DMS 273 (cell line): Measurements from ENCODE around the gene METTL8.

Source experiments
- DNase-seq: peaks from one replicate; lab custom pipeline; 2025; ENCODE audit not compliant: unreplicated experiment; lab: John Stamatoyannopoulos, UW

METTL8 gene

GRCh38 chr2:171433763-171434012 is at the start of gene METTL8:
Gene METTL8, minus strand, starts transcription at chr2:171433990. Its CDS starts 41,805 bp downstream, at chr2:171392185.
- DNase-seq, result no peak

DNA sequence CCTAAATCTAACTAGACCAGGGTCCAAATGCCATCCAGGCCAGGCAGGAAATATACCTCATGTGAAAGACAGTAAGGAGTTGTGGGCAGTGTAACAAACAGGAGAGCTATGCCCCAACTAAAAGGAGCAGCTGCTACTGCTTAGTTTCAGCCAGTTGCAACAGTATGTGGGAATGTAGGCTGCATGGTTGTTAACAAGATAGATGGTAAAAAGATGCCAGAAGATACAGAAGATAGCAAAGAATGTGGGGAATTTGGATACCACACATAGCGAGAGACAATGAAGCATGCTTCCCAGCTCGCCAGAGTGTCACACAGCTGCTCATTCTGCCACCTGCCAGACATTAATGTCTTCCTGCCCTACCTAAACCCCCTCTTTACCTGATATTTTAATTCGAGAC is 49.1 kb upstream of the METTL8 start:
- no peak for DNase-seq

- no peak for DNase-seq
These were observed 48.5 kb upstream of the METTL8 start for GRCh38 chr2:171482308-171482707.

DNA sequence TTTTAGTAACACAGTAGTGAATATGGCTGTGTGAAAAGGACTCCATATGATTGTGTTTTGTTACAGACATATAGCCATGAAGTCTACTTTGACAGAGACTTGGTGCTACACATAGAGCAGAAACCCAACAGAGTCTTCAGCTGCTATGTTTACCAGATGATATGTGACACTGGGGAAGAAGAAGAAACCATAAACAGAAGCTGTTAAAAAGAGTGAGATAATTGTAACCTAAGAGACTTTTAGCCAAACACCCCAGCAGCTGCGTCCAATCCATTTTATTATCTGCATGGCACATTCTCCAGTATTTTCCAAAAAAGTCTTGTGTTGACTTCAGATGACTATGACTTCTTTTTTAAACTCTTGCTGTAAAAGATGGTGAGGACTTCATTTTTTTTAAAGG is 47.1 kb upstream of the METTL8 start:
- DNase-seq, result no peak

DNA sequence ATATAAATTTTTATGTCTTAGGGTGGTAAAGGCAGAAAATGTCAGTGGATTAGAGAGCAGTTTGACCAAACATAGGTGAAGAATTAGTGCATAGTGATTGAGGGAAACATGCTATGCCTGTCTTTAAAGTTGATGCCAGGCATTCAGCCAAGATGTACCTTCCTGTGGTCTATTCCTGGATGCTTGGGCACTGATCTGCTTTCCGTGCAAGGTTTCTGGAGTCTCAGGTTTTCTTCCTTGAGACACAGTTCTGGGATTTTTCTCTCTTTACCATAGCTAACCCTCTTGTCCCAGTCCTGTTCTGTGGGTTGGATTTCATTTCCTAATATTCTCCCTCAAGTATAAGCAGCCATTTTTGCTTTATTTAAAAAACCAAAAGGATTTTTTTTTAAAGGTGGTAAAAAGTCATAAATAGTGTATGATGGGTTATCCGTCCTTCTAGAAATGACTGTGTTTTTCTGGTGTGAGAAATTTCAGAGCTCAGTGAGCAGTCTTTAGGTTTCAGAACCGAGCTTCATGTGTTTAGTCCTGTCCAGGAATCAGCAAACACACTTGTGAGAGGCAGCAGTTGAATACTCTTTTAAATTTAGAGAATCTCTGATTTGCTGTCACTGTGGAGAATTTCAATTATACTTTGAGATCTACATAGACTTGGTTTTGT is 45.5 kb upstream of the METTL8 start:
- DNase-seq, result no peak

DNA sequence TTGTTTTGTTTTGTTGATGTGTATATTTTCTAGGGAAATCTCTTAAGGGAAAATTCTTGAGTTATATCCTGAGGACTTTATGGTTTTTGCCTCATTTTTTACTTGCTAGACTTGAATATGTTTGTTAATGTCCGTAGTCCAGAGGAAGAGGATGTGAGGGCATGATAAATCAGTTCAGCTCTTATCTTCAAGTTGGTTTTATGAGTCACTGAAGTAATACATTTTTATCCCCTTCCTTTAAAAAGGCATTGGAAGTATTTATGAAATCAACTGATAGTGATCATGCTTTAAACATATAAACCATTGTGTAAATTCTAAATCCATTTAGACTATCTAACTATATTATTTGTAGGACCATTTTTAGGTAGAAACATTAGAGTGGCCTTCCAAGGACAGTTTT is 44.6 kb upstream of the METTL8 start:
- DNase-seq, result no peak

DNA sequence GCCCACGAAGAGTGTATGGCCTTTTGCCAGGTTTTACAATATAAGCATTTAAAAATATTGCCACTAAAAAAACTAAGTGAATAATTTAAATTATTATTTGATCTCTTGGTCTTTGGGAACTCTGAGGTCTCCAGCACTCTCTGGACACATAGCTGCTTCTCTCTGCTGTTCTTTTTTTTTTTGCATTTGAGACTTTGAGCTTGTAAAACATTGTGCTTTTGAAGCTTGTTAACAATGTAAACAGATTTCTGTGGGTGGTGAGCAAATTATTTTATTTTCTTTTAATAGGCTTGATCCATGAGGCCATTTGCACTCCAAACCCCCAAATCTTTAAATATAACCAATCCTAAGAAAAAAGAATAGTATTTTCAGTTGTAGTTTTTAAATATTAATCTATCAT is 42.2 kb upstream of the METTL8 start:
- DNase-seq, result no peak

DNA sequence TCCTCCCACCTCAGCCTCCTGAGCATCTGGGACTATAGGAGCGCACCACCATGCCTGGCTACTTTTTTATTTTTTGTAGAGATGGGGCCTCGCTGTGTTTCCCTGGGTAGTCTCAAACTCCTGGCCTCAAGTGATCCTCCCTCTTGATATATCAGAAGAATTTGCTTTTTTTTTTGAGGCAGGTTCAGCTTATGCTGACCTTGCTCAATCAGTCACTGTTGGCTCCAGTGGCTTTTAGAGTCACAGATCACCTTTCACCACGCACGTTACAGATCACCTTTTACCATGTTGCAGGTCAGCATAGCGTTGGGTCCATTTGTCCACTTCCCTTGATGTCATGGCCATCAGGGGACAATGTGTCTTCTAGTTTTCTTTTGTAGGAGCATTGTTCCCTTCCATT is 36.3 kb upstream of the METTL8 start:
- no peak for DNase-seq

DNA sequence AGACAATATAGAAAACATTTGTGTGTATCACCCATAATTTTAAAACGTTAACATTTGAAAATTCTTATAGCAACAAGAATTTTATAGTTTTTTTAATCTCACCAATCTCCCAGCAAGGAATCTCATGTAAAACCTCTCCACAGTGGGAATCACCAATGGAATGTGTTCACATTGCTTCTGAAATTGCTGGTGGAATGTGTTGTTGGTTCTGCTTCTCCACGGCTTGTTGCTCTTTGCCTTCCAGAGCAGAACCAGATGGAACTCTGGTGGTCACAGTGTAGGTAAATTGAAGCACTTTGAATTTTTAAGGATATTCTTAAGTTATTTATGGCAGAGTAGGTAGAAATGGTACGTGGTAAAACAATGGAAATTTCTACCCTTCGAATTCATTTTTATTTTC is 35.4 kb upstream of the METTL8 start:
- DNase-seq, result no peak

- DNase-seq, result no peak
These were observed 26.7 kb upstream of the METTL8 start for GRCh38 chr2:171460537-171460936.

DNA sequence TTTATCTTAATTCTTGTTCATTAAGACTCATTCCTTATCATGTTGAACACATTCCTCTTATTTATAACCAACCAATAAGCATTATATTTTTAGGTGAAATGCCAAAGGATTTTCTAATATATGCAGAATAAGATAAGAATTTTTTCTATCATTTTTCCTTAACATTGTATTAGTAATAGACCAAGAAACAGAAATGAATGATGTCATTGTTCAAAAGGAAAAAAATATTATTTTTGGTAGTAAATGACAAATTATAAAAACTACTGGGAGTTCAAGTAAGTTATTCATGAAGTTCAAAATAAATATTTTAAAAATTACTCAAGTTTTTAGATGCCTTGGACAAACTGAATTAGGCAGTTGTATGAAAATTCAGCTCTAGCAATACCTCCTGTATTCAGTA is 25.7 kb upstream of the METTL8 start:
- DNase-seq, result no peak

DNA sequence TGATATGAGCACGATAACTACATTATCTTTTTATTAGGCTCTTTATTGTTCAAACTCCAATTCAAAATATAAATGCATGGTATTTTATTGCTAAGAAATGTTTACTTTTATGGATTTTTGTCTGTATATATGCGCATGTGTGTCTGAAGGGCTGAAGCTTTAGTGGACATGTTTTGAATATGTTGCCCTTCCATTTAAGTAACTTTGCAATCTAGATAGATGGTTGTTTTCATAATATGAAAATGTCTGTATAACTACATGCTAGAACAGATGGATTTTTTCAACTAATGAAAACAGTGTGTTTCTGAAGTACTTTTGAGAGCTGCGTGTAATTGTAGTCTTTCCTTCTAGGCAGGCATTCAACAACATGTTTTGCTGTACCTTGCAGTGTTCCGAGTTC is 19.0 kb upstream of the METTL8 start:
- no peak for DNase-seq

- DNase-seq, result no peak
These were observed 17.3 kb upstream of the METTL8 start for GRCh38 chr2:171451074-171451473.

DNA sequence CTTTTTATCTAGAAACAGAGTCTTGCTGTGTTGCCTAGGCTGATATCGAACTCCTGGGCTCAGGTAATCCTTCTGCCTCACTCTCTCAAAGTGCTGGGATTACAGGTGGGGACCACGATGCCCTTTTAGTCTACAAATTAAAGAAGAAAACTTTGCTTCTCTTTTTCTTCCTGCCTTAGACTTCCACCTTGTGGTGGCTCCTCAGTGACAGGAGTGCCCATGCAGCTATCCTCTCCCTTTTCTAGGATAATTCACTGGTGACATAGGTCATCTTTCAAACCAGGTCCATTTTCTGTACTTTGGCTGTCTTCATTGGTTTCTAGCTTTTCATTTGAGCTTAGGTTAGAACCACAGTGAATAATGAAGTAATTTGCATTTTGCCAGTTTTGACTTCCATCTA is 13.9 kb upstream of the METTL8 start:
- no peak for DNase-seq

DNA sequence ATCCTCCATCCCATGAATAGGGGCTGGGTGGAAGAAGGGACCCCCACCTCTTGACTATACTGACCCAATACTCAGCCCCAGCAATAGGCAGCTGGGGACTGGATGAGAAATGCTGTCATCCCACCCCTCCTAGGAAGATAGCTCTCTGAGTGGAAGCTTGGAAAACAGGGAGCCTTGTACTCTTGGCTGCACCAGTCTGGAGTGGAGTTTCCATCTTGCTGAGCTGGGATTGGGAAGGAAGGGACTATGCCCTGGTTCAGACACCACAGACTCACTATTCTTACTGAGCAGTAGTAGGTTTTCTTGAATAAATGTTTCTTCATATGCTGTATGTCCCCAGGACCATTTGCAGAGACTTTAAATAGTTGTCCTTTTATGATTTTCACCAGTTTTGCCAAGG is 7.7 kb upstream of the METTL8 start:
- no peak for DNase-seq

- DNase-seq, result no peak
These were observed 2.5 kb upstream of the METTL8 start for GRCh38 chr2:171436307-171436706.

GRCh38 chr2:171434013-171434989 is 511 bp upstream of the METTL8 start, which contains the start of gene DCAF17:
Gene DCAF17, plus strand, starts transcription at chr2:171434226. Its CDS starts 352 bp downstream, at chr2:171434578.
- DNase-seq, result peak; percentile 99

DNA sequence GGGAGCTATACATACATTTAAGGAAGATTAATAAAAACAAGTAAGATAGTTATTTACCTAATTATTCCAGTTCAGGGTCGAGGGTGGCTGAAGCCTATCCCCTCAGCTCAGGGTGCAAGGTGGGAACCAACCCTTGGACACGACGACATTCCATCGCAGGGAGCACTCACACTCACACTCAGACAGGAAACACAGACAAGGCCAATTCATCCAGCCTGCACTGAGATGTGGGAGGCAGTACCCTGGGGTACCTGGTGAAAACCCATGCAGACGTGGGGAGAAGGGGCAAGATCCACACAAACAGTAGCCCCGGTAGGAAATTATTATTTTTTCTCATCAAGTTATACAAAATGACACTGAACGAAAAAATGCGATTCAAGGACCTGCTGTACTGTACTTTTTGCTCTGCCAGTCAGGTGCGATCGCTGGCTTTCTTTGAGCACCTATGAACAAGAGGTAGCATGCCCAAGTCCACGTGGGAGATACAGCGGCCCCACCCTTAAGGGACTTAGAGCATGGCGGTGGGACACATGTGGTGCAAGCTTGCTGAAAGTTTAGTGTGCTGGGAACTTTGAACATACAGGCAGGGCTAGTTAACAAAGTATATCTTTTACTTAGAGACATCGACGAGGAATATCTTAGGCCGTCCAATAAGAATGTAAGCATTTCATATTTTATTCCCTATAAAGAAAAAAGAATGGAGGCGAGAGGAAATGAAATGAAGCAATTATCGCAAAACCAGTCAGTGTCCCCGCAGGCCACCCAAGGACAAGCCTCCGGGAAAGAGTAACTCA is 624 bp downstream of the METTL8 start:
- DNase-seq, result peak; percentile 84

GRCh38 chr2:171432206-171432968 is 1.4 kb downstream of the METTL8 start:
- peak; percentile 19 for DNase-seq

DNA sequence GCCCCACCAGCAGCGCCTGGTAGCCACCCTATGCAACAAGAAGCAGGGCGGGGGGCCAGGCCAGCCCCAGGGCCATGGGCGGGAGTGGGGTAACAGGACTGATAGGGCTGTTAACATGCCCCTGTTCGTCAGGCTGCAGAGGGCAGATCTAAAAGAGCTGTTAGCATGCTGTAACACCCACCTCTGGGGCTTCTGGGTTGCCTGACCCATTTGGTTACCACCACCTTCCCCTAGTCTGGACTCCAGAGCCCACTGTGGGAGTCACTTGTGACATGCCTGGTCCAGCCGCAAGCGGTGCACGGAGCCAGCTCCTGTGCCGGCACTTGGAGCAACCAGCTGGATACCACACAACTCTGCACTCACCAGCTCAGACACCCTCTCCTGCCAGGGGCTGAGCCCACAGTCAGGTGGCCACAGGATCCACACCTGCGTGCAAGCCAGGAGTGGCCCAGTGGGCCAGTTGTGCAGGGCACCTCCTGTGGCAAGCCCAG is 2.1 kb downstream of the METTL8 start:
- DNase-seq, result peak; percentile 30
